HEK293 (cell line): ENCODE data around the gene SLX9.
"Not testable (repeated sequence)": the region's sequence is repeated elsewhere in the genome, so short reads cannot be mapped to it uniquely, and the experiment has no call there.

ENCODE experiments used
- CTCF ChIA-PET: fragments of 350-600 bp; formaldehyde crosslinking; extraction: SDS; loops from one replicate; lab custom pipeline; 2021; ENCODE audit warnings: antibody characterized with exemption; lab: Yijun Ruan, JAX
- POLR2A ChIA-PET: fragments of 300-600 bp; formaldehyde crosslinking; extraction: SDS; loops from one replicate; lab custom pipeline; 2020; ENCODE audit warnings: antibody characterized with exemption, inconsistent platforms; lab: Yijun Ruan, JAX
- H3K27ac ChIP-seq: fragments of 200-500 bp; sonication (Bioruptor generic); 2 replicates; pipeline ENCODE4 v1.5.1; 2014; ENCODE audit warnings: low read depth, low read length, control low read depth, inconsistent platforms; ENCODE audit errors: extremely low read depth
- H3K36me3 ChIP-seq, 2 experiments: fragments of 200-500 bp in 1 of 2; sonication (Bioruptor generic) in 1 of 2; 1 replicate in 1 of 2; 2 replicates in 1 of 2; pipeline ENCODE4 v1.5.1; 2014 to 2017; ENCODE audit warnings: inconsistent platforms in 2 of 2, low read length in 2 of 2; ENCODE audit not compliant: control insufficient read depth in 2 of 2, insufficient read depth in 1 of 2
- H3K4me1 ChIP-seq: fragments of 200-500 bp; sonication (Bioruptor generic); 2 replicates; pipeline ENCODE4 v1.5.1; 2014; ENCODE audit warnings: mild to moderate bottlenecking, low read length, inconsistent platforms; ENCODE audit not compliant: control insufficient read depth, insufficient read depth
- H3K4me3 ChIP-seq: 2 replicates; pipeline ENCODE4 v1.5.1; 2011; ENCODE audit warnings: low read depth, mild to moderate bottlenecking, control low read depth, low read length, moderate library complexity
- H3K9me3 ChIP-seq: fragments of 200-500 bp; sonication (Bioruptor generic); 2 replicates; pipeline ENCODE4 v1.5.1; 2014; ENCODE audit warnings: low read depth, low read length, inconsistent platforms; ENCODE audit not compliant: control insufficient read depth, insufficient read depth
- BCL11B ChIP-seq: fragments of 450-650 bp; formaldehyde crosslinking; IDR thresholded peaks from 2 replicates; pipeline ENCODE4 v1.5.1; 2016; ENCODE audit warnings: low read depth, missing biosample characterization, missing genetic modification characterization
- KLF17 ChIP-seq: fragments of 450-650 bp; formaldehyde crosslinking; IDR thresholded peaks from 2 replicates; pipeline ENCODE4 v1.5.1; 2016; ENCODE audit warnings: missing biosample characterization, missing genetic modification characterization
- OVOL3 ChIP-seq: fragments of 450-650 bp; formaldehyde crosslinking; IDR thresholded peaks from 2 replicates; pipeline ENCODE4 v1.5.1; 2016; ENCODE audit warnings: missing biosample characterization, missing genetic modification characterization
- TCF7L2 ChIP-seq: IDR thresholded peaks from 2 replicates; pipeline ENCODE4 v1.6.1; 2011; ENCODE audit warnings: low read depth, mild to moderate bottlenecking, inconsistent platforms, low read length, moderate library complexity, borderline replicate concordance
- YY2 ChIP-seq: fragments of 450-650 bp; formaldehyde crosslinking; IDR thresholded peaks from 2 replicates; pipeline ENCODE4 v1.5.1; 2016; ENCODE audit warnings: missing biosample characterization, missing genetic modification characterization
- ZIC2 ChIP-seq: fragments of 450-650 bp; formaldehyde crosslinking; IDR thresholded peaks from 2 replicates; pipeline ENCODE4 v1.5.1; 2016; ENCODE audit warnings: missing biosample characterization, missing genetic modification characterization
- ZNF214 ChIP-seq: fragments of 450-650 bp; formaldehyde crosslinking; IDR thresholded peaks from 2 replicates; pipeline ENCODE4 v1.5.1; 2017; ENCODE audit warnings: missing biosample characterization, mild to moderate bottlenecking, missing genetic modification characterization, borderline replicate concordance
- ZNF341 ChIP-seq: fragments of 450-650 bp; formaldehyde crosslinking; IDR thresholded peaks from 2 replicates; pipeline ENCODE4; 2016; ENCODE audit warnings: low read depth, missing biosample characterization, missing genetic modification characterization
- ZNF416 ChIP-seq: fragments of 450-650 bp; formaldehyde crosslinking; IDR thresholded peaks from 2 replicates; pipeline ENCODE4 v1.5.1; 2016; ENCODE audit warnings: missing biosample characterization, missing genetic modification characterization
- ZNF423 ChIP-seq: fragments of 450-650 bp; formaldehyde crosslinking; IDR thresholded peaks from 2 replicates; pipeline ENCODE4 v1.5.1; 2016; ENCODE audit warnings: missing biosample characterization, missing genetic modification characterization
- ZNF426 ChIP-seq: fragments of 450-650 bp; formaldehyde crosslinking; IDR thresholded peaks from 2 replicates; pipeline ENCODE4 v1.5.1; 2017; ENCODE audit warnings: missing biosample characterization, missing genetic modification characterization, mild to moderate bottlenecking, inconsistent platforms, moderate library complexity
- ZNF513 ChIP-seq: fragments of 450-650 bp; IDR thresholded peaks from 2 replicates; pipeline ENCODE4 v1.5.1; 2018; ENCODE audit warnings: missing biosample characterization, missing genetic modification characterization
- ZNF521 ChIP-seq: fragments of 450-650 bp; formaldehyde crosslinking; IDR thresholded peaks from 2 replicates; pipeline ENCODE4 v1.5.1; 2017; ENCODE audit warnings: missing biosample characterization, mild to moderate bottlenecking, missing genetic modification characterization
- ZNF530 ChIP-seq: fragments of 450-650 bp; formaldehyde crosslinking; IDR thresholded peaks from 2 replicates; pipeline ENCODE4 v1.5.1; 2016; ENCODE audit warnings: low read depth, missing biosample characterization, missing genetic modification characterization
- ZNF596 ChIP-seq: fragments of 450-650 bp; IDR thresholded peaks from 2 replicates; pipeline ENCODE4 v1.5.0; 2018; ENCODE audit warnings: missing biosample characterization, mild to moderate bottlenecking, missing genetic modification characterization, moderate library complexity
- ZNF660 ChIP-seq: fragments of 450-650 bp; IDR thresholded peaks from 2 replicates; pipeline ENCODE4 v1.5.1; 2018; ENCODE audit warnings: missing biosample characterization, mild to moderate bottlenecking, missing genetic modification characterization
- ZNF670 ChIP-seq: fragments of 450-650 bp; formaldehyde crosslinking; IDR thresholded peaks from 2 replicates; pipeline ENCODE4 v1.5.1; 2016; ENCODE audit warnings: missing biosample characterization, missing genetic modification characterization, low read depth
- ZSCAN5A ChIP-seq: fragments of 450-650 bp; formaldehyde crosslinking; IDR thresholded peaks from 2 replicates; pipeline ENCODE4 v1.5.1; 2016; ENCODE audit warnings: missing biosample characterization, missing genetic modification characterization

SLX9 gene

GRCh38 chr21:44975720-44976555 lies 36.1 kb downstream of the SLX9 start:
- Histone ChIP-seq H3K36me3 (peaks cover 0 to 40% of the 10 kb centered on the region in 2 experiments; a peak in 1 of 3 replicates), H3K4me3 (no peak overlapping the region), H3K27ac (no peak overlapping the region), H3K9me3 (no peaks in the 10 kb centered on the region), H3K4me1 (no peaks in the 10 kb centered on the region)
- POLR2A ChIA-PET = no interaction called here
- CTCF ChIA-PET = interaction anchor here (1.1 kb wide), 2 partner anchors 26 to 34 kb away, joined by 3 to 5 read pairs; no protein-coding TSS in a partner anchor
- TF ChIP-seq ZNF214 (tag by site-specific recombination) = no peak

- not testable (repeated sequence) for H3K9me3 ChIP-seq, H3K27ac ChIP-seq
- 0 out of 2 replicates have a peak, but pooled peaks have one; percentile 13 for TF ChIP-seq ZNF341 (tag by site-specific recombination)
- TF ChIP-seq, all 188 proteins: peak for 1; not testable (repeated sequence) for 187
- POLR2A ChIA-PET, H3K4me1 ChIP-seq, H3K4me3 ChIP-seq: not testable (repeated sequence)
- CTCF ChIA-PET = interaction anchor here (1.1 kb wide), 1 partner anchor 33 kb away, joined by 3 read pairs; no protein-coding TSS in a partner anchor
- H3K36me3 ChIP-seq = peaks cover 0 to 40% of the 10 kb centered on the region in 2 experiments; a peak in 1 of 3 replicates
Measured at GRCh38 chr21:44976556-44977393, 36.9 kb downstream of the SLX9 start.

GRCh38 chr21:44977616-44978340 lies 37.9 kb downstream of the SLX9 start:
- no peak overlapping the region for H3K4me3 ChIP-seq
- H3K9me3 ChIP-seq = no peaks in the 10 kb centered on the region
- H3K4me1 ChIP-seq = no peaks in the 10 kb centered on the region
- ChIA-PET CTCF (no interaction called here), POLR2A (no interaction called here)
- H3K27ac ChIP-seq = no peak overlapping the region
- peaks cover 0 to 34% of the 10 kb centered on the region in 2 experiments; a peak in 1 of 3 replicates for H3K36me3 ChIP-seq
- TF ChIP-seq ZNF416 (tag by site-specific recombination) (no peak), ZSCAN5A (tag by site-specific recombination) (no peak), ZNF426 (tag by site-specific recombination) (no peak), ZIC2 (tag by site-specific recombination) (no peak), ZNF521 (tag by site-specific recombination) (no peak), OVOL3 (no peak), ZNF530 (tag by site-specific recombination) (no peak), TCF7L2 (no peak), ZNF341 (tag by site-specific recombination) (no peak), ZNF423 (tag by site-specific recombination) (no peak), ZNF513 (tag by site-specific recombination) (no peak), ZNF660 (no peak), YY2 (no peak), KLF17 (no peak), ZNF670 (no peak), BCL11B (tag by site-specific recombination) (no peak), ZNF596 (no peak)
